Central memory CD8-positive, alpha-beta T cell (primary cell): ENCODE results near the gene STN1.

Experiments used
- ATAC-seq: fragments of 150-1000 bp; cut with Tn5 transposase; replicated peaks from 2 replicates; pipeline ENCODE4 v1.10.0; 2022; ENCODE audit warnings: mild to moderate bottlenecking, moderate FRiP score, moderate number of reproducible peaks; ENCODE audit not compliant: poor library complexity, severe bottlenecking; ENCODE audit errors: extremely low read depth
- DNase-seq, 2 donors: peaks; one replicate each; pipeline ENCODE4 v3.0.0; 2021; ENCODE audit warnings: low spot score in 2 of 2
- H3K27ac Mint-ChIP-seq: one replicate; pipeline ENCODE4 v1.8.0; 2022; ENCODE audit warnings: low read depth, mild to moderate bottlenecking, moderate library complexity, mixed read lengths
- H3K27me3 Mint-ChIP-seq: one replicate; pipeline ENCODE4 v1.8.0; 2022; ENCODE audit warnings: mixed read lengths
- H3K36me3 Mint-ChIP-seq: one replicate; pipeline ENCODE4 v1.8.0; 2022; ENCODE audit warnings: mild to moderate bottlenecking, moderate library complexity, mixed read lengths; ENCODE audit not compliant: insufficient read depth
- H3K4me1 Mint-ChIP-seq: one replicate; pipeline ENCODE4 v1.8.0; 2022; ENCODE audit warnings: mixed read lengths
- H3K4me3 Mint-ChIP-seq: one replicate; pipeline ENCODE4 v1.8.0; 2022; ENCODE audit warnings: mild to moderate bottlenecking, moderate library complexity, mixed read lengths
- H3K9me3 Mint-ChIP-seq: one replicate; pipeline ENCODE4 v1.8.0; 2022; ENCODE audit warnings: mixed read lengths

The STN1 gene

GRCh38 chr10:103925591-103925990, 7.6 kb upstream of the STN1 start:
- Mint-ChIP-seq H3K27ac (no peak overlapping the region), H3K4me1 (no peaks in the 10 kb centered on the region), H3K36me3 (peaks cover under 1% of the 10 kb centered on the region), H3K27me3 (no peaks in the 10 kb centered on the region), H3K9me3 (no peaks in the 10 kb centered on the region), H3K4me3 (no peak overlapping the region)
- DNase-seq (no peak), ATAC-seq (no peak)

GRCh38 chr10:103923502-103923901, 5.5 kb upstream of the STN1 start:
- Mint-ChIP-seq H3K27ac (no peak overlapping the region), H3K36me3 (peaks cover 2% of the 10 kb centered on the region), H3K27me3 (no peaks in the 10 kb centered on the region), H3K9me3 (no peaks in the 10 kb centered on the region), H3K4me3 (no peak overlapping the region), H3K4me1 (peaks cover 5% of the 10 kb centered on the region)
- DNase-seq (no peak), ATAC-seq (no peak)

GRCh38 chr10:103922659-103923058, 4.7 kb upstream of the STN1 start:
- peaks cover 8% of the 10 kb centered on the region for H3K36me3 Mint-ChIP-seq
- H3K4me3 Mint-ChIP-seq = no peak overlapping the region
- ATAC-seq (no peak), DNase-seq (no peak)
- H3K27me3 Mint-ChIP-seq = no peaks in the 10 kb centered on the region
- peaks cover 7% of the 10 kb centered on the region for H3K4me1 Mint-ChIP-seq
- no peaks in the 10 kb centered on the region for H3K9me3 Mint-ChIP-seq
- no peak overlapping the region for H3K27ac Mint-ChIP-seq

GRCh38 chr10:103921750-103922195, 3.8 kb upstream of the STN1 start:
- no peak overlapping the region for H3K4me3 Mint-ChIP-seq
- DNase-seq (no peak), ATAC-seq (no peak)
- no peaks in the 10 kb centered on the region for H3K9me3 Mint-ChIP-seq
- H3K36me3 Mint-ChIP-seq = peaks cover 10% of the 10 kb centered on the region
- H3K4me1 Mint-ChIP-seq = peaks cover 7% of the 10 kb centered on the region
- no peaks in the 10 kb centered on the region for H3K27me3 Mint-ChIP-seq
- H3K27ac Mint-ChIP-seq = no peak overlapping the region

GRCh38 chr10:103921248-103921647, 3.3 kb upstream of the STN1 start:
- no peaks in the 10 kb centered on the region for H3K9me3 Mint-ChIP-seq
- peaks cover 10% of the 10 kb centered on the region for H3K36me3 Mint-ChIP-seq
- ATAC-seq (no peak), DNase-seq (no peak)
- H3K4me3 Mint-ChIP-seq = no peak overlapping the region
- peaks cover 9% of the 10 kb centered on the region for H3K4me1 Mint-ChIP-seq
- no peak overlapping the region for H3K27ac Mint-ChIP-seq
- H3K27me3 Mint-ChIP-seq = no peaks in the 10 kb centered on the region

- Mint-ChIP-seq H3K27ac (no peak overlapping the region), H3K36me3 (peaks cover 11% of the 10 kb centered on the region), H3K9me3 (no peaks in the 10 kb centered on the region), H3K4me1 (peaks cover 23% of the 10 kb centered on the region), H3K27me3 (no peaks in the 10 kb centered on the region), H3K4me3 (no peak overlapping the region)
- ATAC-seq (no peak), DNase-seq (no peak)
Measured at GRCh38 chr10:103919648-103920025, 1.7 kb upstream of the STN1 start.

GRCh38 chr10:103917302-103918052, 507 bp downstream of the STN1 start:
- H3K4me3 Mint-ChIP-seq = peak overlapping the region; percentile 96
- ATAC-seq = peak; percentile 22
- peaks cover 12% of the 10 kb centered on the region for H3K36me3 Mint-ChIP-seq
- H3K4me1 Mint-ChIP-seq = peaks cover 37% of the 10 kb centered on the region
- DNase-seq = no peak
- peak overlapping the region; percentile 95 for H3K27ac Mint-ChIP-seq
- no peaks in the 10 kb centered on the region for H3K27me3 Mint-ChIP-seq
- H3K9me3 Mint-ChIP-seq = no peaks in the 10 kb centered on the region

GRCh38 chr10:103916876-103917275, 1.1 kb downstream of the STN1 start:
- no peaks in the 10 kb centered on the region for H3K9me3 Mint-ChIP-seq
- peaks cover 12% of the 10 kb centered on the region for H3K36me3 Mint-ChIP-seq
- peak overlapping the region; percentile 96 for H3K4me3 Mint-ChIP-seq
- no peak for ATAC-seq
- peaks cover 43% of the 10 kb centered on the region for H3K4me1 Mint-ChIP-seq
- no peaks in the 10 kb centered on the region for H3K27me3 Mint-ChIP-seq
- no peak for DNase-seq
- H3K27ac Mint-ChIP-seq = peak overlapping the region; percentile 77

GRCh38 chr10:103916254-103916653, 1.7 kb downstream of the STN1 start:
- Mint-ChIP-seq H3K4me1 (peaks cover 49% of the 10 kb centered on the region), H3K27me3 (no peaks in the 10 kb centered on the region), H3K27ac (peak overlapping the region; percentile 77), H3K9me3 (no peaks in the 10 kb centered on the region), H3K36me3 (peaks cover 14% of the 10 kb centered on the region), H3K4me3 (peak overlapping the region; percentile 96)
- no peak for DNase-seq
- ATAC-seq = no peak

- H3K4me3 Mint-ChIP-seq = peak overlapping the region; percentile 96
- DNase-seq (no peak), ATAC-seq (no peak)
- H3K27me3 Mint-ChIP-seq = no peaks in the 10 kb centered on the region
- peaks cover 53% of the 10 kb centered on the region for H3K4me1 Mint-ChIP-seq
- H3K36me3 Mint-ChIP-seq = peaks cover 14% of the 10 kb centered on the region
- no peaks in the 10 kb centered on the region for H3K9me3 Mint-ChIP-seq
- H3K27ac Mint-ChIP-seq = peak overlapping the region; percentile 77
Measured at GRCh38 chr10:103915796-103916195, 2.2 kb downstream of the STN1 start.

- no peaks in the 10 kb centered on the region for H3K27me3 Mint-ChIP-seq
- ATAC-seq (no peak), DNase-seq (no peak)
- H3K36me3 Mint-ChIP-seq = peaks cover 9% of the 10 kb centered on the region
- H3K9me3 Mint-ChIP-seq = no peaks in the 10 kb centered on the region
- peak overlapping the region; percentile 81 for H3K27ac Mint-ChIP-seq
- H3K4me1 Mint-ChIP-seq = peaks cover 71% of the 10 kb centered on the region
- peak overlapping the region; percentile 72 for H3K4me3 Mint-ChIP-seq
Measured at GRCh38 chr10:103912759-103913158, 5.2 kb downstream of the STN1 start.

- H3K27ac Mint-ChIP-seq = peak overlapping the region; percentile 97
- peak; percentile 68 for ATAC-seq
- DNase-seq = peak in 1 of 2 donors; percentile 25
- no peaks in the 10 kb centered on the region for H3K9me3 Mint-ChIP-seq
- H3K36me3 Mint-ChIP-seq = peaks cover 9% of the 10 kb centered on the region
- peaks cover 66% of the 10 kb centered on the region for H3K4me1 Mint-ChIP-seq
- no peaks in the 10 kb centered on the region for H3K27me3 Mint-ChIP-seq
- peak overlapping the region; percentile 72 for H3K4me3 Mint-ChIP-seq
Measured at GRCh38 chr10:103911021-103911459, 6.9 kb downstream of the STN1 start.

GRCh38 chr10:103910442-103911012, 7.5 kb downstream of the STN1 start:
- no peaks in the 10 kb centered on the region for H3K9me3 Mint-ChIP-seq
- no peaks in the 10 kb centered on the region for H3K27me3 Mint-ChIP-seq
- H3K4me3 Mint-ChIP-seq = peak overlapping the region; percentile 72
- H3K4me1 Mint-ChIP-seq = peaks cover 65% of the 10 kb centered on the region
- no peak for DNase-seq
- H3K27ac Mint-ChIP-seq = peak overlapping the region; percentile 97
- H3K36me3 Mint-ChIP-seq = peaks cover 9% of the 10 kb centered on the region
- no peak for ATAC-seq
